ENCODE measurements around the gene WDR45B.
A peak's percentile ranks its signal among the peaks of the same experiment; 100 is the strongest.

Gene WDR45B

GRCh38 chr17:82683534-82683933 lies 35.3 kb upstream of the WDR45B start:
- Histone ChIP-seq H3K79me2 (ENCODE audit: insufficient read depth, low read length) (no peaks in the 10 kb centered on the region), H3F3A (ENCODE audit: insufficient read depth) (peaks cover 9% of the 10 kb centered on the region), H3K4me3 (ENCODE audit: insufficient read depth, low read length, poor library complexity, severe bottlenecking) (no peak overlapping the region), H3K9me2 (replicated peaks; ENCODE audit: insufficient read depth, low read length) (no peaks in the 10 kb centered on the region), H3K36me3 (ENCODE audit: low read length) (no peaks in the 10 kb centered on the region), H3K9ac (ENCODE audit: low read length) (no peak overlapping the region), H4K20me1 (ENCODE audit: low read depth, low read length) (no peaks in the 10 kb centered on the region), H3K9me3 (ENCODE audit: insufficient read depth, low read length) (no peaks in the 10 kb centered on the region), H2AFZ (ENCODE audit: low read depth, low read length, severe bottlenecking) (no peak overlapping the region), H3K27me3 (ENCODE audit: low read length) (no peaks in the 10 kb centered on the region), H3K27ac (ENCODE audit: low read depth, low read length) (no peak overlapping the region), H3K4me2 (ENCODE audit: low read depth, low read length, poor library complexity, severe bottlenecking) (no peak overlapping the region)
- no peak for TF ChIP-seq EZH2phosphoT487 (conservative IDR thresholded peaks at IDR 0.05; ENCODE audit: low read length)
- TF ChIP-seq, protein P1, sequence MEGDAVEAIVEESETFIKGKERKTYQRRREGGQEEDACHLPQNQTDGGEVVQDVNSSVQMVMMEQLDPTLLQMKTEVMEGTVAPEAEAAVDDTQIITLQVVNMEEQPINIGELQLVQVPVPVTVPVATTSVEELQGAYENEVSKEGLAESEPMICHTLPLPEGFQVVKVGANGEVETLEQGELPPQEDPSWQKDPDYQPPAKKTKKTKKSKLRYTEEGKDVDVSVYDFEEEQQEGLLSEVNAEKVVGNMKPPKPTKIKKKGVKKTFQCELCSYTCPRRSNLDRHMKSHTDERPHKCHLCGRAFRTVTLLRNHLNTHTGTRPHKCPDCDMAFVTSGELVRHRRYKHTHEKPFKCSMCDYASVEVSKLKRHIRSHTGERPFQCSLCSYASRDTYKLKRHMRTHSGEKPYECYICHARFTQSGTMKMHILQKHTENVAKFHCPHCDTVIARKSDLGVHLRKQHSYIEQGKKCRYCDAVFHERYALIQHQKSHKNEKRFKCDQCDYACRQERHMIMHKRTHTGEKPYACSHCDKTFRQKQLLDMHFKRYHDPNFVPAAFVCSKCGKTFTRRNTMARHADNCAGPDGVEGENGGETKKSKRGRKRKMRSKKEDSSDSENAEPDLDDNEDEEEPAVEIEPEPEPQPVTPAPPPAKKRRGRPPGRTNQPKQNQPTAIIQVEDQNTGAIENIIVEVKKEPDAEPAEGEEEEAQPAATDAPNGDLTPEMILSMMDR (IDR thresholded peaks at IDR 0.05; ENCODE audit: insufficient read depth, low read length, poor library complexity, severe bottlenecking) = no peak

GRCh38 chr17:82681547-82681946 lies 33.3 kb upstream of the WDR45B start:
- Histone ChIP-seq H3K9me3 (ENCODE audit: insufficient read depth, low read length) (no peaks in the 10 kb centered on the region), H3K4me2 (ENCODE audit: low read depth, low read length, poor library complexity, severe bottlenecking) (no peak overlapping the region), H3K9me2 (replicated peaks; ENCODE audit: insufficient read depth, low read length) (no peaks in the 10 kb centered on the region), H3K4me3 (ENCODE audit: insufficient read depth, low read length, poor library complexity, severe bottlenecking) (no peak overlapping the region), H4K20me1 (ENCODE audit: low read depth, low read length) (no peaks in the 10 kb centered on the region), H3K9ac (ENCODE audit: low read length) (no peak overlapping the region), H3K36me3 (ENCODE audit: low read length) (no peaks in the 10 kb centered on the region), H3K79me2 (ENCODE audit: insufficient read depth, low read length) (no peaks in the 10 kb centered on the region), H3K27ac (ENCODE audit: low read depth, low read length) (no peak overlapping the region), H3F3A (ENCODE audit: insufficient read depth) (peaks cover 18% of the 10 kb centered on the region), H3K27me3 (ENCODE audit: low read length) (no peaks in the 10 kb centered on the region), H2AFZ (ENCODE audit: low read depth, low read length, severe bottlenecking) (no peak overlapping the region)
- no peak for TF ChIP-seq EZH2phosphoT487 (conservative IDR thresholded peaks at IDR 0.05; ENCODE audit: low read length)
- TF ChIP-seq, protein P1 (IDR thresholded peaks at IDR 0.05; ENCODE audit: insufficient read depth, low read length, poor library complexity, severe bottlenecking) = no peak

DNA sequence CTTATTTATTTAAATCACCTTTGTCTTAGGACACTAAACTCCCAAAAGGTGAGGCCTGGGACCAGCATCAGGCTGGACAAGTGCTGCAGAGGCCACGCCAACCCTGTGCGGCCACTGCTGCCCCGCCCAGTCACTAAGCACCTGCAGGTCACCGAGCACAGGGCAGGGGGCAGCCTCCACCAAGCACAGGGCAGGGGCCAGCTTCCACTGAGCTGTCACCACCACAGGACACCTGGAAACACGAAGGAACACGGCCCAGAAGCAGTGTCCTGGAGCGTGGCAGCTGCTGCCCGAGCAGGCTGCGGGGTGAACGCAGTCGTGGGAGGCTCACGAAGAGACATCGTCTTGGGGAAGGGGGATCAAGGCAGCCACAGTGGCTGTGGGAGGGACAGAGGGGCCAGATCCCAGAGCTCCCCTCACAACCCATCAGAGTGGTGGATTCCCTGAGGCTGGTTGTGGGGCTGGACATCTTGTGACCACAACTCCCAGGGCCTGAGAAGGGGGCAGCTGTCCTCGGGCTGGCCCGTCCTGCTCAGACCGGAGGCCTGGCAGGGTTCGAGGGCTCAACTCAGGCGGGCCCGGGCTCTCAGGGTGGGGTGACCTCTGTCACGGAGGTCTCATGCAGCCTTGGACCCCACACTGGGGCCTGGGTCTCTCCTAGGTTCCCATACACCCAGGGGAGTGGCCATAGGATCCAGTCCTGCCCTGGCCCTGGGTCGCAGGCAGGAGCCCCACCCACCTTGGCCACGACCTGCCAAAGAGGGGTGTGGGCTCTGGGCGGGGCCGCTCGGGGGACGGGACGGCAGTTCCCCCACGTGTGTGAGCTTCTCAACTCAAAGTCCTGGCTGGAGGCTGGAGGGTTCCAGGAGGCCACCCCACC lies 31.6 kb upstream of the WDR45B start:
- H2AFZ ChIP-seq (ENCODE audit: low read depth, low read length, severe bottlenecking) = no peak overlapping the region
- no peaks in the 10 kb centered on the region for H3K9me2 ChIP-seq (replicated peaks; ENCODE audit: insufficient read depth, low read length)
- 0 out of 2 replicates have a peak overlapping the region, but pooled peaks have one; percentile 96 for H3K27ac ChIP-seq (ENCODE audit: low read depth, low read length)
- TF ChIP-seq, protein P1 (IDR thresholded peaks at IDR 0.05; ENCODE audit: insufficient read depth, low read length, poor library complexity, severe bottlenecking) = no peak
- TF ChIP-seq EZH2phosphoT487 (conservative IDR thresholded peaks at IDR 0.05; ENCODE audit: low read length) = no peak
- no peaks in the 10 kb centered on the region for H3K36me3 ChIP-seq (ENCODE audit: low read length)
- H3K4me2 ChIP-seq (ENCODE audit: low read depth, low read length, poor library complexity, severe bottlenecking) = no peak overlapping the region
- H3K9ac ChIP-seq (ENCODE audit: low read length) = no peak overlapping the region
- peaks cover 18% of the 10 kb centered on the region for H3F3A ChIP-seq (ENCODE audit: insufficient read depth)
- H3K4me3 ChIP-seq (ENCODE audit: insufficient read depth, low read length, poor library complexity, severe bottlenecking) = no peak overlapping the region
- H3K27me3 ChIP-seq (ENCODE audit: low read length) = no peaks in the 10 kb centered on the region
- H4K20me1 ChIP-seq (ENCODE audit: low read depth, low read length) = no peaks in the 10 kb centered on the region
- H3K79me2 ChIP-seq (ENCODE audit: insufficient read depth, low read length) = no peaks in the 10 kb centered on the region
- no peaks in the 10 kb centered on the region for H3K9me3 ChIP-seq (ENCODE audit: insufficient read depth, low read length)

Data from SU-DHL-6 (cell line).